ENCODE measurements around the gene NPDC1.

The NPDC1 gene

DNA sequence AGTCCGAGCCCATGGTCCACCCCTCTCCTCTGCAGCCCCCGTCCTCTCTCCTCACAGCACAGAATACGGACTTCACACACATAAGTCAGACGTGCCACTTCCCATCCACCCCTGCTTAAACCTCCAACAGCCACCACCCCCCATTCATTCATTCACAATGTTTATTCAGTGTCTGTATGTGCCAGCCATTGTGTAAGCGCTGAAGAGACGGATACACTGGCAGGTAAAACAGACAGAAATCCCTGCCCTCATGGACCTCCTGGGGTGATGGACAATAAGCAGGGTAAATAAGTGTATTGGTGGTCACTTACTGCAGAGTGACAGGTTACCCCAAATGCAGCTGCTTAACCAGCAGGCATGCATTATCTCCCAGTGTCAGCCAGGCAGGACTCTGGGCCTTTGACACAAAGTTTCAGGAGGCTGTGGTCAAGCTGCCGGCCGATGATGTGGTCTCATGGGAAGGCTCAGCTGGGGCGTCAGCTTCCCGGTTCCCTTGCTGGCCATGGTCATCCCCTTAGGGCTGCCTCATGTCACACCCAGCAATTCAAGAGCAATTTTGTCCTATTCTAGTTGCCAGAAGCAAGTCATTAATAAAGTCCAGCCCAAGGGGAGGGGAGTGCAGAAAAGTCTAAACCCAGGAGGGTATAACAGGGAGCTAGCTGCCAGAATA, 55.6 kb downstream of the NPDC1 start:
- no peak for DNase-seq

Data from SW 1271 (cell line).